CD4-positive, alpha-beta T cell (primary cell): ENCODE measurements around the gene CEP112. TPM values are rescaled to one million over a fixed set of nuclear protein-coding genes. Genes with fewer than 3 reads are reported as not detected.

ENCODE experiments used
- ATAC-seq: fragments of 200-7000 bp; cut with Tn5 transposase; one replicate; pipeline ENCODE4 v1.10.0; 2022; ENCODE audit warnings: mild to moderate bottlenecking; ENCODE audit not compliant: poor library complexity
- CTCF ChIA-PET: fragments of 350-600 bp; sonication (Branson Sonifier 250); formaldehyde crosslinking; loops from one replicate; lab custom pipeline; 2021; ENCODE audit warnings: antibody characterized with exemption, inconsistent platforms; lab: Charles Lee
- POLR2A ChIA-PET: fragments of 350-600 bp; sonication (Branson Sonifier 250); formaldehyde crosslinking; loops from one replicate; lab custom pipeline; 2021; ENCODE audit warnings: antibody characterized with exemption, inconsistent platforms; lab: Charles Lee
- DNase-seq, 14 experiments: peaks; one replicate each; pipeline ENCODE4 v3.0.0-alpha.2; 2013 to 2020; ENCODE audit warnings: mixed read lengths in 2 of 14
- H3K27ac ChIP-seq, 2 donors: one replicate each; pipeline versions ENCODE4 v1.5.1 to v1.7.0; 2013; ENCODE audit warnings: low read length in 2 of 2, low read depth in 1 of 2, mild to moderate bottlenecking in 1 of 2
- H3K27me3 ChIP-seq, 2 experiments: 1 replicate in 1 of 2; 2 replicates in 1 of 2; pipeline versions ENCODE4 v1.6.1 to v1.7.0; 2013; ENCODE audit warnings: low read length in 2 of 2, control low read depth in 1 of 2, mild to moderate bottlenecking in 1 of 2, moderate library complexity in 1 of 2; ENCODE audit not compliant: insufficient read depth in 2 of 2, control insufficient read depth in 1 of 2
- H3K36me3 ChIP-seq: one replicate; pipeline ENCODE4 v1.6.1; 2013; ENCODE audit warnings: low read length, control low read depth; ENCODE audit not compliant: insufficient read depth
- H3K4me1 ChIP-seq: one replicate; pipeline ENCODE4 v1.6.1; 2013; ENCODE audit warnings: low read length, control low read depth; ENCODE audit not compliant: insufficient read depth
- H3K4me3 ChIP-seq: one replicate; pipeline ENCODE4 v1.5.1; 2013; ENCODE audit warnings: mild to moderate bottlenecking, low read length, moderate library complexity
- H3K9me3 ChIP-seq, 2 experiments: 1 replicate in 1 of 2; 2 replicates in 1 of 2; pipeline versions ENCODE4 v1.6.1 to v1.7.0; 2013; ENCODE audit warnings: low read length in 2 of 2, mild to moderate bottlenecking in 2 of 2, control low read depth in 1 of 2, moderate library complexity in 1 of 2; ENCODE audit not compliant: control insufficient read depth in 1 of 2, insufficient read depth in 1 of 2
- H3K27ac Mint-ChIP-seq: one replicate; pipeline ENCODE4 v1.8.0; 2020; ENCODE audit warnings: mixed read lengths
- H3K27me3 Mint-ChIP-seq: one replicate; pipeline ENCODE4 v1.8.0; 2021; ENCODE audit warnings: mixed read lengths
- H3K36me3 Mint-ChIP-seq: one replicate; pipeline ENCODE4 v1.8.0; 2021; ENCODE audit warnings: low read depth, mixed read lengths
- H3K4me1 Mint-ChIP-seq: one replicate; pipeline ENCODE4 v1.8.0; 2021; ENCODE audit warnings: low read depth, mixed read lengths
- H3K4me3 Mint-ChIP-seq: one replicate; pipeline ENCODE4 v1.8.0; 2020; ENCODE audit warnings: mild to moderate bottlenecking, mixed read lengths
- H3K9me3 Mint-ChIP-seq: one replicate; pipeline ENCODE4 v1.8.0; 2020; ENCODE audit warnings: mixed read lengths
- intact Hi-C, 2 experiments: fragments of 100-400 bp; cut with DNase I in 1 of 2; cut with micrococcal nuclease in 1 of 2; formaldehyde crosslinking; loops; one replicate each; pipeline versions ENCODE4 v1.15.1 to v1.9.0; 2023 to 2025; cut with DNase I, micrococcal nuclease
- total RNA-seq, 174 experiments: library from RNA in 2 of 174; stranded (reverse) in 2 of 174; gene quantifications; one replicate each; pipeline ENCODE4 v1.2.3 and lab custom pipeline; 2021 to 2026
- TF ChIP-seq, protein P1 (sequence below): fragments of 200-600 bp; IDR thresholded peaks from one replicate; pipeline ENCODE4 v1.8.0; 2022; ENCODE audit warnings: antibody characterized with exemption, mild to moderate bottlenecking

Gene CEP112
- total RNA-seq, 2 experiments from 2014 or later: 1.6 to 2.2 TPM

DNA sequence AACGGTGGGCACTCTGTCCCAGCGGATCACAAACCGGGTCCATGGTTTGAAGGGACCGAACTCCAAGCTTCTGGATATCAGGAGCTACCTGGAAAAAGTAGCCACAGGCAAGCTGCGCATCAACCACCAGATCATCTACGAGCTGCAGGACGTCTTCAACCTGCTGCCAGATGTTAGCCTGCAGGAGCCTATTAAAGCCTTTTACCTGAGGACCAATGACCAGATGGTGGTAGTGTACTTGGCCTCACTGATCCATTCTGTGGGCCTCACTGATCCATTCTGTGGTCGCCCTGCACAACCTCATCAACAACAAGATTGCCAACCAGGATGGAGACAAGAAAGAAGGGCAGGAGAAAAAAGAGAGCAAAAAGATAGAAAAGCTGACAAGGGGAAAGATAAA is 6.3 kb upstream of the CEP112 start:
- Histone ChIP-seq H3K27me3 (no peaks in the 10 kb centered on the region), H3K27ac (no peak overlapping the region), H3K4me1 (peaks cover 18% of the 10 kb centered on the region), H3K9me3 (no peaks in the 10 kb centered on the region), H3K36me3 (no peaks in the 10 kb centered on the region), H3K4me3 (no peak overlapping the region)
- TF ChIP-seq, protein P1, sequence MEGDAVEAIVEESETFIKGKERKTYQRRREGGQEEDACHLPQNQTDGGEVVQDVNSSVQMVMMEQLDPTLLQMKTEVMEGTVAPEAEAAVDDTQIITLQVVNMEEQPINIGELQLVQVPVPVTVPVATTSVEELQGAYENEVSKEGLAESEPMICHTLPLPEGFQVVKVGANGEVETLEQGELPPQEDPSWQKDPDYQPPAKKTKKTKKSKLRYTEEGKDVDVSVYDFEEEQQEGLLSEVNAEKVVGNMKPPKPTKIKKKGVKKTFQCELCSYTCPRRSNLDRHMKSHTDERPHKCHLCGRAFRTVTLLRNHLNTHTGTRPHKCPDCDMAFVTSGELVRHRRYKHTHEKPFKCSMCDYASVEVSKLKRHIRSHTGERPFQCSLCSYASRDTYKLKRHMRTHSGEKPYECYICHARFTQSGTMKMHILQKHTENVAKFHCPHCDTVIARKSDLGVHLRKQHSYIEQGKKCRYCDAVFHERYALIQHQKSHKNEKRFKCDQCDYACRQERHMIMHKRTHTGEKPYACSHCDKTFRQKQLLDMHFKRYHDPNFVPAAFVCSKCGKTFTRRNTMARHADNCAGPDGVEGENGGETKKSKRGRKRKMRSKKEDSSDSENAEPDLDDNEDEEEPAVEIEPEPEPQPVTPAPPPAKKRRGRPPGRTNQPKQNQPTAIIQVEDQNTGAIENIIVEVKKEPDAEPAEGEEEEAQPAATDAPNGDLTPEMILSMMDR: no peak
- ChIA-PET CTCF (interaction anchor here (4.5 kb wide), 1 partner anchor 368 kb away, joined by 22 read pairs; no protein-coding TSS in a partner anchor), POLR2A (no interaction called here)
- peaks cover 22% of the 10 kb centered on the region for H3K4me1 Mint-ChIP-seq
- DNase-seq (no peak), ATAC-seq (no peak)
- intact Hi-C loops: no loop called here
- no peak overlapping the region for H3K27ac Mint-ChIP-seq
- no peaks in the 10 kb centered on the region for H3K9me3 Mint-ChIP-seq
- H3K36me3 Mint-ChIP-seq: no peaks in the 10 kb centered on the region
- no peaks in the 10 kb centered on the region for H3K27me3 Mint-ChIP-seq
- H3K4me3 Mint-ChIP-seq: no peak overlapping the region

DNA sequence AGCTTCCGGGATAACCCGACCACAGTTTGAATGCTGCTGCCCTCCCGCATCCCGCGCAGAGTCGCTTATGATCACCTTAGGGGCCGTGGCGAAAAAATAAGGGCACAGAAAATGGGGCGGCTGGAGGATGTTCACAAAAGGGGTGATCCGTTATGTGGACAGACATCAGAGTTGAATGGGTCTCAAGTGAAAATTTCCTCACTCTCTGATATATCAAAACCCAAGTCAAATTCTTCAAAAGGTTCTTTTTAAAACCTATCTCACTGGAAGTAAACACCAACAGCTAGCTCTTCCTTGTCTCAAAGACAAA is 400 bp upstream of the CEP112 start:
- DNase-seq: no peak
- ChIA-PET POLR2A (interaction anchor here (0.6 kb wide), 1 partner anchor 190 kb away, joined by 4 read pairs; no protein-coding TSS in a partner anchor), CTCF (interaction anchor here (0.7 to 2.1 kb wide), 2 partner anchors 8 to 479 kb away, joined by 3 to 4 read pairs; no protein-coding TSS in a partner anchor)
- ATAC-seq: no peak
- H3K27me3 ChIP-seq: no peaks in the 10 kb centered on the region
- intact Hi-C loops: loop anchor here in 1 of 2 experiments (5.0 kb wide), 1 partner anchor 110 kb away; the partner anchor contains the start of gene PRKCA
- Mint-ChIP-seq H3K9me3 (no peaks in the 10 kb centered on the region), H3K4me1 (peaks cover 16% of the 10 kb centered on the region), H3K27ac (peak overlapping the region; percentile 86), H3K4me3 (peak overlapping the region; percentile 92), H3K27me3 (no peaks in the 10 kb centered on the region), H3K36me3 (no peaks in the 10 kb centered on the region)
- no peaks in the 10 kb centered on the region for H3K9me3 ChIP-seq
- peak overlapping the region; percentile 61 for H3K4me3 ChIP-seq
- H3K36me3 ChIP-seq: no peaks in the 10 kb centered on the region
- peak overlapping the region; percentile 49 to 50 for H3K27ac ChIP-seq
- H3K4me1 ChIP-seq: peaks cover 11% of the 10 kb centered on the region
- TF ChIP-seq, protein P1: no peak

DNA sequence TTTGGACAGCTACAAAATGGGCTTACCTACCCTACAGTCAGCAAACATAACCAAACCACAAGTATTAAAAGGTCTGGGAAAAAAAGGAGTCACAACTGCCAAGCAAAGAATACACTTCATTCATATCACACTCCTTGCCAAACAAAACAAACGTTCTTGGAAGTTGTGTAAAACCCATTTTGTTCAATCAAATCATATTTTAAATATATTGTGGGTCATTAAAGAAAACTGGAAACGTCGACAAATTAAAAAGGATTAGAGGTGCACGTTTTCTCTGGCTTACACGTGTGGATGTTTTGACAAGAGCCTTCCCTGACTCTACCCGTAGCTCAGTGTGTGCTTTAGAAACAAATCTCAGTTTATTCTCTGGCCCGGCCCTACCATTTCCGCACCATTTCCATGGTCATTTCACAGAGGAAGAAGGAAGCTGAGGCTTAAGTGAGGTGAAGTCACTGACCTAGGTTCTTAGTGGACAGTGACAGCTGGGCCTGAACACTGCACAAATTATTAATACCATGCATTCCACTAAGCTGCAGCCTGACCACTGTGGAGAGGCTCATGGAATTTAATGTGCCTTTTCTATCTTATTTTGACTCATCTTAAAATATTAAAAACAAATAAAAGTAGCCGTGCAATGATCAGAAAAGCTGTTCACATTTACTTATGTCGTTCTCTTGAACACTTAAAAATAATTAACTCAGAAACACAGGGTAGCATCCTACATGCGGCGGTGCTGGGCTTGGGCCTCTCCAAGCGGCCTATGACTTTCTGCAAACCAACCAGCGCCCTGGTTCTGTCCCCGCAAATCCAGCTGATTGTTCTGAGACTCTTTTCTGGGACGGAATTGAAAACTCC is 968 bp downstream of the CEP112 start:
- Histone ChIP-seq H3K27me3 (no peaks in the 10 kb centered on the region), H3K4me1 (peaks cover 11% of the 10 kb centered on the region), H3K4me3 (peak overlapping the region; percentile 61), H3K36me3 (no peaks in the 10 kb centered on the region), H3K27ac (no peak overlapping the region), H3K9me3 (no peaks in the 10 kb centered on the region)
- intact Hi-C loops: loop anchor here in 1 of 2 experiments (5.0 kb wide), 1 partner anchor 111 kb away; the partner anchor contains the start of gene PRKCA
- Mint-ChIP-seq H3K36me3 (no peaks in the 10 kb centered on the region), H3K4me3 (peak overlapping the region; percentile 87), H3K9me3 (no peaks in the 10 kb centered on the region), H3K4me1 (peaks cover 16% of the 10 kb centered on the region), H3K27me3 (no peaks in the 10 kb centered on the region), H3K27ac (peak overlapping the region; percentile 66)
- TF ChIP-seq, protein P1: no peak
- DNase-seq: peak in 2 of 14 experiments; percentile 3 to 12
- CTCF ChIA-PET: interaction anchor here (1.2 to 2.1 kb wide), 2 partner anchors 9 to 11 kb away, joined by 3 to 4 read pairs; no protein-coding TSS in a partner anchor
- ATAC-seq: no peak
- POLR2A ChIA-PET: no interaction called here
